GM06990 (cell line): Measurements from ENCODE around the gene IRF1.
A peak's percentile ranks its signal among the peaks of the same experiment; 100 is the strongest.

ENCODE experiments used
- DNase-seq: peaks from one replicate; pipeline ENCODE4 v3.0.0-alpha.2; 2011; ENCODE audit not compliant: insufficient read length; ENCODE audit errors: extremely low read depth
- H3K27me3 ChIP-seq: replicated peaks from 2 replicates; pipeline ENCODE4 v1.6.0; 2011; ENCODE audit warnings: low read length; ENCODE audit not compliant: control insufficient read depth, insufficient read depth
- H3K36me3 ChIP-seq: 2 replicates; pipeline ENCODE4 v1.5.1; 2011; ENCODE audit warnings: low read length; ENCODE audit not compliant: control insufficient read depth, insufficient read depth
- H3K4me3 ChIP-seq: replicated peaks from 2 replicates; pipeline ENCODE4 v1.5.1; 2011; ENCODE audit warnings: low read depth, mild to moderate bottlenecking, control low read depth, low read length
- TF ChIP-seq, protein P1 (sequence below): IDR thresholded peaks from 2 replicates; pipeline ENCODE4 v1.5.1; 2011; ENCODE audit warnings: low read length, control low read depth, mild to moderate bottlenecking, inconsistent platforms; ENCODE audit not compliant: insufficient read depth, poor library complexity, severe bottlenecking

Gene IRF1, protein sequence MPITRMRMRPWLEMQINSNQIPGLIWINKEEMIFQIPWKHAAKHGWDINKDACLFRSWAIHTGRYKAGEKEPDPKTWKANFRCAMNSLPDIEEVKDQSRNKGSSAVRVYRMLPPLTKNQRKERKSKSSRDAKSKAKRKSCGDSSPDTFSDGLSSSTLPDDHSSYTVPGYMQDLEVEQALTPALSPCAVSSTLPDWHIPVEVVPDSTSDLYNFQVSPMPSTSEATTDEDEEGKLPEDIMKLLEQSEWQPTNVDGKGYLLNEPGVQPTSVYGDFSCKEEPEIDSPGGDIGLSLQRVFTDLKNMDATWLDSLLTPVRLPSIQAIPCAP

DNA sequence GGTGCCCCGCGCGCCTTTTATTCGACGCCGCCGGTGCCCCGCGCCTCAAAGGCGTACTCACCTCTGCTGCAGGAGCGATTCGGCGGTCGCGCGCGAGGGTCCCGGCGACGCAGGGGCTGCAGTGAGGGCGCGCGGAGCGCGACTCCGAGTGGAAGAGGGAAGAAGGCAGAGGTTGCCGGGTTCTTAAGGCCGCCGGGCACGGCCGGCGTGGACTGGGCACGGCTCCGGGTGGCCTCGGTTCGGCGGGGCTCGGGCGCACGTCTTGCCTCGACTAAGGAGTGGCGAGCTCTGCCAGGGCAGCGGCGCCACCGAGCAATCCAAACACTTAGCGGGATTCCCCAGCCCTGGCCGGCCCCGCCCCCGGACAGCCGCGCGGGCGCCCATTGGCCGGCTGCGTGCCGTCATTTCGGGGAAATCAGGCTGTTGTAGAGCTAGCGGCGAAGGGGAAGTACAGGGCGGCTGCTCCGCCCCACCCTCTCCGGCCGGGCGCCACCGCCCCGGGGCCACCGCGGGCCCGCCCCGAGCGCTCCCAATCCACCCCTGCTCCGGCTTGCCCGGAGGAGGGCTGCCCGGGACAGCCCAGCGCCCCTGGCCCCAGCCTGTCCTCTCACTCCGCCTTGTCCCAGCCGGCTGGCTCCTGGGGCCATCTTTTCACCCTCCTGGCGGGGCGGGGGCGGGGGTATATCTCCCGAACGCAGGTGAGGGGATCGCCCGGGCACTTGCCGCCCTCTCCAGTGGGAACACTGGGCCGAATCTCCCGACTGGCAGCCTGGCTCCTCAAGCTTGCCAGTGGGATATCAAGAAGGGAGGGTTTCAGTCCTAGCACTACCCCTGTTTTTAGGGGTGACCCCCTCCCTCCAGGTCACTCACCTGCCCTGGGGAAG, at the start of gene IRF1:
Gene IRF1, minus strand, starts transcription at position 290 of the 884 bp plus-strand sequence. CDS start 1,295 bp downstream, outside the sequence.
- TF ChIP-seq, protein P1, sequence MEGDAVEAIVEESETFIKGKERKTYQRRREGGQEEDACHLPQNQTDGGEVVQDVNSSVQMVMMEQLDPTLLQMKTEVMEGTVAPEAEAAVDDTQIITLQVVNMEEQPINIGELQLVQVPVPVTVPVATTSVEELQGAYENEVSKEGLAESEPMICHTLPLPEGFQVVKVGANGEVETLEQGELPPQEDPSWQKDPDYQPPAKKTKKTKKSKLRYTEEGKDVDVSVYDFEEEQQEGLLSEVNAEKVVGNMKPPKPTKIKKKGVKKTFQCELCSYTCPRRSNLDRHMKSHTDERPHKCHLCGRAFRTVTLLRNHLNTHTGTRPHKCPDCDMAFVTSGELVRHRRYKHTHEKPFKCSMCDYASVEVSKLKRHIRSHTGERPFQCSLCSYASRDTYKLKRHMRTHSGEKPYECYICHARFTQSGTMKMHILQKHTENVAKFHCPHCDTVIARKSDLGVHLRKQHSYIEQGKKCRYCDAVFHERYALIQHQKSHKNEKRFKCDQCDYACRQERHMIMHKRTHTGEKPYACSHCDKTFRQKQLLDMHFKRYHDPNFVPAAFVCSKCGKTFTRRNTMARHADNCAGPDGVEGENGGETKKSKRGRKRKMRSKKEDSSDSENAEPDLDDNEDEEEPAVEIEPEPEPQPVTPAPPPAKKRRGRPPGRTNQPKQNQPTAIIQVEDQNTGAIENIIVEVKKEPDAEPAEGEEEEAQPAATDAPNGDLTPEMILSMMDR, result no peak
- peak within 1 kb of the TSS; percentile 98 for H3K4me3 ChIP-seq
- DNase-seq, result peak; percentile 99
- H3K36me3 ChIP-seq, result peaks cover 25% of the 10 kb centered on the region
- H3K27me3 ChIP-seq, result no peaks in the 10 kb centered on the region

DNA sequence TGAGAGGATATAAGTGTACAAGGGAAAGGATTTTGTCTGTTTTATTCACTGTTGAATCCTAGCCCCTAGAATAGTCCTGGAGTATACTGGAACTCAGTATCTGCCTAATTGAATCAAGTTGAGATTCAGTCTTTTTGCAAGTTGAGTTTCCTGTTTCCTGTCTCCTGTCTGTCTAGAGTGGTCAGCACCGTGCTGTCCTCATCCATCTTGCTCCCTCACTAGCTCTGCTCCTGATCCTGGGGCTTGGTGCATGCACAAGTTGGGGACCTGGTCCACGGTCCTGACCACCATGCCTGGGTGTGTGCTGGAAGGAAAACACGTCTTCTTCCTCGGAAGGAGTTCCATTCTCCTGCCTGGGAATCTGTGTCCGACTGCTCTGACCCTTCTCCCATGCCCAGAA, 49.6 kb upstream of the IRF1 start:
- H3K36me3 ChIP-seq, result no peaks in the 10 kb centered on the region
- no peaks in the 10 kb centered on the region for H3K27me3 ChIP-seq
- H3K4me3 ChIP-seq, result no peak overlapping the region
- TF ChIP-seq, protein P1, result no peak
- no peak for DNase-seq

DNA sequence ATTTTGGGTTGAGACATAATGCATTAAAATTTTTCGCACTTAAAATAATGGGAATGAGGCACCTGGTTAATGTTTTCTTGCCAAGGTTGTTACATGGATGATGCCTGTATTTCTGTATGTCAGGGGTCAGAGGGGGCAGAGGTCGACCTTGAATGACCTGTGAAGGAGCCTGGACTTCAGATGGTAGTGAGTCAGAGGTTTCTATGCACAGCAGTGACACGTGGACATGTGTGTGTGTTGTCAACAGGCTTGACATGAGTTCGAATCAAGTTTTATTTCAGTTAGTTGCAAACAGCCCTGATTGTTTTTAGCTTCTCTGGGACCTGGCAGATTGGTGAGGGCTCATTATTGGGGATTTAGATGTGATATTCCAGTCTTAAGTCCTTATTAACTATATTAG, 49.1 kb upstream of the IRF1 start:
- no peak overlapping the region for H3K4me3 ChIP-seq
- TF ChIP-seq, protein P1, result no peak
- H3K36me3 ChIP-seq, result no peaks in the 10 kb centered on the region
- DNase-seq, result no peak
- H3K27me3 ChIP-seq, result no peaks in the 10 kb centered on the region

DNA sequence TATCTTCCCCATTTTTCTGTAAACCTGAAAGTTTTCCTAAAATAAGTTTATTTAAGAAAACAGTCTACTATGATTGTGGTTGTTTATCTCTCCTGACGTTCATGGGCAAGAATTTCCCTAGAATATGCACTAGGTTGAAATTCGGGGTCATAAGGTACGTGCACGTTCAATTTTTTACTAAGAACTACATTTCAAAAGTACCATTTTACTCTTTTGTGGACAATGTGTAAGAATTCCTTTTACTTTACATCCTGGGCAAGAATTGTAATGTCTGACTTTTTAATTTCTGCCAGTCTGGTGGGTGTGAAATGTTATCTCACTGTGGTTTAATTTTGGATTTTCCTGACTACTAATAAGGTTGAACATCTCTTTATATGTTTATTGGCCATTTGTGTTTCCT, 40.4 kb upstream of the IRF1 start:
- no peak for DNase-seq
- TF ChIP-seq, protein P1, result no peak
- Histone ChIP-seq H3K36me3 (no peaks in the 10 kb centered on the region), H3K4me3 (no peak overlapping the region), H3K27me3 (no peaks in the 10 kb centered on the region)

DNA sequence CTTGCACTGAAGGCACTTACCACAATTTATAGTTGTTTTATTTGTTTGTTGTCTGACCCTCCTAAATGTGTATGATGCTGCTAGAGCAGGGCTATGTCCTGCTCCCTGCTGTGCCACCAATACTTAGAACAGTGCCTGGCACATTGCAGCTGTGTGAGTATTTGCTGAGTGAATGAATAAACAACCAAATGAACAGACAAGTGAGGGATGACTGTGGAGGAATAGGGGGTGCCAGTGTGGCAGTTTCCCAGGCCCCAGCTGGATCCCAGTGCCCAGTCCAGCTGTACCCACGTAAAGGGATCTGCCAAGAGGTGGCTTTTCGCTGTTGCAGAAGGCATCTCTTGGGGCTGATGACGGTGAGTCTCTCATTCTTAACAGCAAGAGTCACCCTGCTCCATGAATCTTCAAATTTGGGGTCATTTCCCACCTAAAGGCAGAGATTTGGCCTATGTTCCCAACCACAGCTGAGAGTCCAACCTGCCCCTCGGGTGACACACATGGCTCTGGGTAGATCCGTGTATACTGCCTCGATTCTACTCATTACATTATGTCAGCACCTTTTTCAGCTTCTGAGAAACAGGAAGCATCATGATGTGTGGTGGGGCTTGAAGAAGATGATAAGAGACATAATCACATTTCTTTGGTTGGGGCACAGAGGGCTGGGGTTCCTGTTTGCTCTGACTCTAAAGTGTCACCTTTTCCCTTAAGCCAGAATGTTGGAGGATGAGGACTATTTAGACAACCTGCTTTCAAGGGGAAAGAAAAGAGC, 38.5 kb upstream of the IRF1 start:
- Histone ChIP-seq H3K4me3 (no peak overlapping the region), H3K27me3 (no peaks in the 10 kb centered on the region), H3K36me3 (no peaks in the 10 kb centered on the region)
- TF ChIP-seq, protein P1, result no peak
- DNase-seq, result peak; percentile 25
